Measurements from ENCODE around the gene MT1A.

The MT1A gene

DNA sequence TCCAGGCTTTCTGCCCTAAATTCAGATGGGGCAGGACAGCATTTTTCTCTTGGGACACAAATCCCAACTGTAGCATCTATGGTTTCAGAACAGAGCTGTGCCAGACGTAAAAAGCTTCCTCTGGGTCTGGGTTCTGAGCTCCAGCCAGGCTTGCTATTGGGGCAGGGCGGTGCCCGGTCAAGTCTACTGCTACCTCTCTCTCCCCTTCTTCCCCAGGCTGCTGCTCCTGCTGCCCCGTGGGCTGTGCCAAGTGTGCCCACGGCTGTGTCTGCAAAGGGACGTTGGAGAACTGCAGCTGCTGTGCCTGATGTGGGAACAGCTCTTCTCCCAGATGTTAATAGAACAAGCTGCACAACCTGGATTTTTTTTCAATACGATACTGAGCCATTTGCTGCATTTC lies 4.9 kb upstream of the MT1A start:
- DNase-seq (ENCODE audit: low read depth) = no peak
- no peak overlapping the region for H3K4me3 ChIP-seq (ENCODE audit: low read depth, low read length)
- TF ChIP-seq POLR2A (IDR thresholded peaks at IDR 0.05; ENCODE audit: extremely low read depth, insufficient read length) (no peak), MYC (IDR thresholded peaks at IDR 0.05; ENCODE audit: low read depth, low read length) (no peak)
- TF ChIP-seq, protein P1, sequence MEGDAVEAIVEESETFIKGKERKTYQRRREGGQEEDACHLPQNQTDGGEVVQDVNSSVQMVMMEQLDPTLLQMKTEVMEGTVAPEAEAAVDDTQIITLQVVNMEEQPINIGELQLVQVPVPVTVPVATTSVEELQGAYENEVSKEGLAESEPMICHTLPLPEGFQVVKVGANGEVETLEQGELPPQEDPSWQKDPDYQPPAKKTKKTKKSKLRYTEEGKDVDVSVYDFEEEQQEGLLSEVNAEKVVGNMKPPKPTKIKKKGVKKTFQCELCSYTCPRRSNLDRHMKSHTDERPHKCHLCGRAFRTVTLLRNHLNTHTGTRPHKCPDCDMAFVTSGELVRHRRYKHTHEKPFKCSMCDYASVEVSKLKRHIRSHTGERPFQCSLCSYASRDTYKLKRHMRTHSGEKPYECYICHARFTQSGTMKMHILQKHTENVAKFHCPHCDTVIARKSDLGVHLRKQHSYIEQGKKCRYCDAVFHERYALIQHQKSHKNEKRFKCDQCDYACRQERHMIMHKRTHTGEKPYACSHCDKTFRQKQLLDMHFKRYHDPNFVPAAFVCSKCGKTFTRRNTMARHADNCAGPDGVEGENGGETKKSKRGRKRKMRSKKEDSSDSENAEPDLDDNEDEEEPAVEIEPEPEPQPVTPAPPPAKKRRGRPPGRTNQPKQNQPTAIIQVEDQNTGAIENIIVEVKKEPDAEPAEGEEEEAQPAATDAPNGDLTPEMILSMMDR (IDR thresholded peaks at IDR 0.05; ENCODE audit: low read depth, low read length) = no peak
- TF ChIP-seq, protein P2, sequence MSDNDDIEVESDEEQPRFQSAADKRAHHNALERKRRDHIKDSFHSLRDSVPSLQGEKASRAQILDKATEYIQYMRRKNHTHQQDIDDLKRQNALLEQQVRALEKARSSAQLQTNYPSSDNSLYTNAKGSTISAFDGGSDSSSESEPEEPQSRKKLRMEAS (IDR thresholded peaks at IDR 0.05; ENCODE audit: low read depth, low read length) = no peak

DNA sequence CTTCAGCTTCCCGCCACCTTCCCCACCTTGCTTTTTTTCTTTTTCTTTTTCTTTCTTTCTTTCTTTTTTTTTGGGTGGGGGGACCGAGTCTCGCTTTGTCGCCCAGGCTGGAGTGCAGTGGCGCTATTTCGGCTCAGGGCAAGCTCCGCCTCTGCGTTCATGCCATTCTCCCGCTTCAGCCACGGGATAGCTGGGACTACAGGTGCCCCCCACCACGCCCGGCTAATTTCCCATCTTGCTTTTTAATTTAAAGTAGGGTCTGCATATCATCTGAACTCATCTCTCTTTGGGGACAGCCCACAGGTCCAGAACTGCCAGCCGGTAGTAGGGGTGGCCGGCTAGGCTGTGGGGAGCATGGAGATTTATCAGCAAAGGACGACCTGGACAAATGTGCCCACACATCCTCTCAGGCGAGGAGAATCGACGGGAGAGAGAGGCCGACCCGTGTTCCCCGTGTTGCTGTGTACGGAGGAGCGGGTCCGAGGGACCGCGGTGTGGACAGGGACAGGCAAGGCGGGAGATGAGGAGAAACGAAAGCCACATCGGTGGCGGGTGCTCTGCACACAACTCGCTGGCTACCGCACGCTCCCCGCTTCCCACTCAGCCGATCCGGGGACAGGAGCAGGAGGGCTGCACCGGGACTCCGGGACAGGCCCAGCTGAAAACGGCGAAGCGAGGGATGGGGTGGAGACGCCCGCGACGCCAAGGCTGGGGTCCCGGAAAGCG lies 3.6 kb upstream of the MT1A start:
- H3K4me3 ChIP-seq (ENCODE audit: low read depth, low read length) = no peak overlapping the region
- TF ChIP-seq, protein P2 (IDR thresholded peaks at IDR 0.05; ENCODE audit: low read depth, low read length) = no peak
- no peak for TF ChIP-seq POLR2A (IDR thresholded peaks at IDR 0.05; ENCODE audit: extremely low read depth, insufficient read length)
- TF ChIP-seq MYC (IDR thresholded peaks at IDR 0.05; ENCODE audit: low read depth, low read length) = no peak
- TF ChIP-seq, protein P1 (IDR thresholded peaks at IDR 0.05; ENCODE audit: low read depth, low read length) = no peak
- DNase-seq (ENCODE audit: low read depth) = no peak

DNA sequence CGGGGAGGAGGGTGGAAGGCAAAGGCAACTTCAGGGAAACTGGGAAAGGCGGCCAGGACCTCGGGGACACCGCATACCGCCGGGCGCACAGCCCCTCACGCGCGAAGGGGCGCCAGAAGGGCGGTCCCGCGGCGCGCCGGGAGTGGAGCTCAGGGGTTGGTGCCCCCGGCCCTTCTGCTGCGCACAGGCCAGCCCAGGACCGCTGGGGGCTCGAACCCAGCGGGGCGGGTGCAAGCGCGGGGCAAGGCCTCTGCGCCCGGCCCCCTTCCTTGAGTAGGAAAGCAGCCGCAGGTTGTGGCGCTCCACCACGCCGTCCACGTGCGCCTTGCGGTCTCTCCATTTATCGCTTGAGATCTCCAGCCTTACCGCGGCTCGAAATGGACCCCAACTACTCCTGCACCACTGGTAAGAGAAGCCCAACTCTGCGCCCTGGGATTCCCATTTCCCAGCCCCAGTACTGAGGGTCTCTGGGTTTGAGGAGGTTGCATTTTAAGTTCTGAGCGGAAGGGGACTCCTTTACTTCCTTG lies 3.0 kb upstream of the MT1A start:
- no peak overlapping the region for H3K4me3 ChIP-seq (ENCODE audit: low read depth, low read length)
- no peak for TF ChIP-seq POLR2A (IDR thresholded peaks at IDR 0.05; ENCODE audit: extremely low read depth, insufficient read length)
- no peak for TF ChIP-seq MYC (IDR thresholded peaks at IDR 0.05; ENCODE audit: low read depth, low read length)

DNA sequence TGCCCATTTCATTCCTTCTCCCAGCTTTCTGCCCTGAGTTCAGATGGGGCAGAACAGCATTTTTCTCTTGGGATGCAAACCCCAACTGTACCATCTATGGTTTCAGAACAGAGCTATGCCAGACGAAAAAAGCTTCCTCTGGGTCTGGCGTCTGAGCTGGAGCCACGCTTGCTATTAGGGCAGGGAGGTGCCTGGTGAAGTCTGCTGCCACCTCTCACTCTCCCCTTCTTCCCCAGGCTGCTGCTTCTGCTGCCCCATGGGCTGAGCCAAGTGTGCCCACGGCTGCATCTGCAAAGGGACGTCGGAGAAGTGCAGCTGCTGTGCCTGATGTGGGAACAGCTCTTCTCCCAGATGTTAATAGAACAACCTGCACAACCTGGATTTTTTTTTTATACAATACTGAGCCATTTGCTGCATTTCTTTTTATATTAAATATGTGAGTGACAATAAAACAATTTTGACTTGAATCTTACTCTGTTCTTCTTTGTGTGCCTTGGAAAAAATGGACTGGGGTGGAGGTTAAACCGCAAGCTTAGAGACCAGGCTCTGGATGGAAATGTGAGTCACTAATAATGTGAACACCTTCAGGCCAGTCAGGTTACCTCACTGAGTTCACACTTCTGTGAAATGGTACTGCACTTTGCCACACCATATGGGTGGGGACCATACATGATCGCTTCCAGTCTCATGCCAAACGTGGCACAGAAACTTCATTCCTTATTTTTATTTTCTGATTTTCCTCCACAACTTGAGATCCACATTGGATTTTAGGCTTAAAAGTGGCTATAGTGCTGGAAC lies 1.7 kb upstream of the MT1A start:
- no peak for DNase-seq (ENCODE audit: low read depth)
- no peak overlapping the region for H3K4me3 ChIP-seq (ENCODE audit: low read depth, low read length)
- TF ChIP-seq POLR2A (IDR thresholded peaks at IDR 0.05; ENCODE audit: extremely low read depth, insufficient read length) (no peak), MYC (IDR thresholded peaks at IDR 0.05; ENCODE audit: low read depth, low read length) (no peak)
- TF ChIP-seq, protein P1 (IDR thresholded peaks at IDR 0.05; ENCODE audit: low read depth, low read length) = no peak
- TF ChIP-seq, protein P2 (IDR thresholded peaks at IDR 0.05; ENCODE audit: low read depth, low read length) = no peak

More for the DNA sequence above, 3.0 kb upstream of the MT1A start:
- DNase-seq (ENCODE audit: low read depth) = no peak

DNA sequence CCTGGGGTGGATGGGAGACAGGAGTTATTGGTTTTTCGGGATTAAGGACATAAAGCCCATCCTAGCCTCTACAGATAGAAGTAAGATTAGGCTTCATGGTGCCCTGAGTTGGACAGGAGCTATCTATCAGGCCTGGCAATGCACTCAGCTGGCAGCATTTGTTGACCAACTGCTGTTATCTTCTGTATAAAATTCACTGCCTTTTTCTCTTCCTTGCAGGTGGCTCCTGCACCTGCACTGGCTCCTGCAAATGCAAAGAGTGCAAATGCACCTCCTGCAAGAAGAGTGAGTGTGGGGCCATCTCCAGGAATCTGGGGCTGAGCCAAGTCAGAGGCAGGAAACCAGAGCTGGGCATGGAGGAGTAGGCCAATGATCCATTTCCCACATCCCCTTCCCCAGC lies 579 bp downstream of the MT1A start:
- DNase-seq (ENCODE audit: low read depth) = no peak
- TF ChIP-seq, protein P1 (IDR thresholded peaks at IDR 0.05; ENCODE audit: low read depth, low read length) = no peak
- TF ChIP-seq POLR2A (IDR thresholded peaks at IDR 0.05; ENCODE audit: extremely low read depth, insufficient read length) (no peak), MYC (IDR thresholded peaks at IDR 0.05; ENCODE audit: low read depth, low read length) (no peak)
- TF ChIP-seq, protein P2 (IDR thresholded peaks at IDR 0.05; ENCODE audit: low read depth, low read length) = no peak
- no peak overlapping the region for H3K4me3 ChIP-seq (ENCODE audit: low read depth, low read length)

DNA sequence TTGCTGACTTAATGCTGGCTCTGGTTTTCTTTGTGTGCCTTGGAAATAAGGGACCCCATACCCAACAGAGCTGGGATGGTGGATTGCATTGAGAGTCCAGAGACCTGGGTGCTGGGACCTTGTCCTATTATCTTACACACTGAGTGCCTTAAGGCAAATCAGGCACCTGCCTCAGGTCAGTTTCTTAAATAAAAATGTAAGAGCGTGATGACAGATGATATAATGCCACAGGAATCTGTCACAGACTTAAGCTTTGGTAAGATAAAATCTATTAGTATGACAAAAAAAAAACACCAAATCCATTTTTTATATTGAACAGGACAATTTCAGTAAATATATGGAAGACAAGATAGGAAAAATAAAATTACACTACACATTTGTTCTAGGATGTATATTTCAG lies 1.6 kb downstream of the MT1A start:
- no peak for DNase-seq (ENCODE audit: low read depth)
- no peak overlapping the region for H3K4me3 ChIP-seq (ENCODE audit: low read depth, low read length)
- TF ChIP-seq, protein P2 (IDR thresholded peaks at IDR 0.05; ENCODE audit: low read depth, low read length) = no peak
- TF ChIP-seq MYC (IDR thresholded peaks at IDR 0.05; ENCODE audit: low read depth, low read length) (no peak), POLR2A (IDR thresholded peaks at IDR 0.05; ENCODE audit: extremely low read depth, insufficient read length) (no peak)
- TF ChIP-seq, protein P1 (IDR thresholded peaks at IDR 0.05; ENCODE audit: low read depth, low read length) = no peak
